Mesendoderm (in vitro differentiated cells): Measurements from ENCODE around the gene ZBTB8B.

Experiments
- DNase-seq: peaks from one replicate; pipeline ENCODE4 v3.0.0; 2013
- H2AK5ac ChIP-seq: 2 replicates; pipeline ENCODE4 v1.6.1; 2013; ENCODE audit warnings: low read length, inconsistent platforms
- H2BK120ac ChIP-seq: 2 replicates; pipeline ENCODE4 v1.6.1; 2013; ENCODE audit warnings: low read depth, mild to moderate bottlenecking, low read length, moderate library complexity, mixed read lengths
- H2BK15ac ChIP-seq: replicated peaks from 2 replicates; pipeline ENCODE4 v1.6.1; 2013; ENCODE audit warnings: low read depth, mild to moderate bottlenecking, moderate library complexity
- H2BK5ac ChIP-seq: 2 replicates; pipeline ENCODE4 v1.6.1; 2013; ENCODE audit warnings: low read length, inconsistent platforms
- H3K18ac ChIP-seq: 2 replicates; pipeline ENCODE4 v1.6.1; 2013; ENCODE audit warnings: mild to moderate bottlenecking, low read length, mixed read lengths
- H3K23ac ChIP-seq: one replicate; pipeline ENCODE4 v1.6.1; 2013; ENCODE audit warnings: low read length
- H3K27ac ChIP-seq: 2 replicates; pipeline ENCODE4 v1.5.1; 2013; ENCODE audit warnings: low read depth, mild to moderate bottlenecking, inconsistent platforms, low read length, moderate library complexity
- H3K27me3 ChIP-seq: 2 replicates; pipeline ENCODE4 v1.6.1; 2013; ENCODE audit warnings: low read length, control low read depth, mild to moderate bottlenecking, inconsistent platforms; ENCODE audit not compliant: insufficient read depth, poor library complexity
- H3K36me3 ChIP-seq: 2 replicates; pipeline ENCODE4 v1.6.1; 2013; ENCODE audit warnings: low read length, inconsistent platforms; ENCODE audit not compliant: control insufficient read depth, insufficient read depth
- H3K4ac ChIP-seq: one replicate; pipeline ENCODE4 v1.6.1; 2013; ENCODE audit warnings: low read depth, mild to moderate bottlenecking, low read length, moderate library complexity
- H3K4me1 ChIP-seq: 2 replicates; pipeline ENCODE4 v1.6.1; 2013; ENCODE audit warnings: low read depth, low read length, inconsistent platforms; ENCODE audit not compliant: control insufficient read depth
- H3K4me2 ChIP-seq: 2 replicates; pipeline ENCODE4 v1.6.1; 2013; ENCODE audit warnings: low read length
- H3K4me3 ChIP-seq: 2 replicates; pipeline ENCODE4 v1.5.1; 2013; ENCODE audit warnings: mild to moderate bottlenecking, low read length
- H3K56ac ChIP-seq: one replicate; pipeline ENCODE4 v1.6.1; 2013; ENCODE audit warnings: low read length
- H3K79me1 ChIP-seq: 2 replicates; pipeline ENCODE4 v1.6.1; 2013; ENCODE audit warnings: low read length, inconsistent platforms
- H3K79me2 ChIP-seq: 2 replicates; pipeline ENCODE4 v1.6.1; 2013; ENCODE audit warnings: mild to moderate bottlenecking, low read length; ENCODE audit not compliant: control insufficient read depth, insufficient read depth
- H3K9ac ChIP-seq: 2 replicates; pipeline ENCODE4 v1.6.1; 2013; ENCODE audit warnings: low read length, inconsistent platforms
- H4K5ac ChIP-seq: one replicate; pipeline ENCODE4 v1.6.1; 2013; ENCODE audit warnings: low read length
- H4K8ac ChIP-seq: one replicate; pipeline ENCODE4 v1.6.1; 2013; ENCODE audit warnings: low read depth, mild to moderate bottlenecking, control low read depth, low read length, moderate library complexity
- WGBS: extraction: QIAGEN DNeasy Blood & Tissue Kit; methylation state at CpG from one replicate; pipeline ENCODE4 v1.1.7; 2013; ENCODE audit warnings: low lambda C conversion rate, missing lambda C conversion rate; ENCODE audit not compliant: insufficient coverage; ENCODE audit errors: extremely low coverage; 5-methylcytosine and 5-hydroxymethylcytosine counted together

Gene ZBTB8B

DNA sequence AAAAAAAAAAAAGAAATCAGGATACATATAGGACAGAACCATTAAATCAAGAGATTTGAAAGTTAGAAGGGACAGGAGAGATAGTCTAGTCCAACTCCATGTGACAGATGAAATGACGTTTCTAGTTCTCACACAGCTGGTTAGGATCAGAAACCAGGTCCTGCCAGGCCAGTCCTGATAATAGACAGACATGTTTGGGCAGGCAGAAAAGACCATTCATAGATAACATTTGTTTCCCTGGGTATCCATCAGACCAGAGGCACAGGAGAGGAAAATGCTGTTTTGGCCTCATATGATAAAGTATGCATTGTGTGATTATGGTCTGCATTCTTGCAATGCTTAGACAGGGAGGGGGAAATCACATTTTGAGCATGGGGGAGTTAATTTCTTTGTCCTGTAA lies 29.3 kb downstream of the ZBTB8B start:
- Histone ChIP-seq H2BK120ac (no peak overlapping the region), H3K9ac (no peak overlapping the region), H3K4me1 (no peaks in the 10 kb centered on the region), H4K5ac (no peak overlapping the region), H3K79me2 (no peaks in the 10 kb centered on the region), H3K56ac (no peak overlapping the region), H3K79me1 (no peaks in the 10 kb centered on the region), H3K18ac (no peak overlapping the region), H4K8ac (no peak overlapping the region), H3K4me3 (no peak overlapping the region), H3K27me3 (no peaks in the 10 kb centered on the region), H3K36me3 (no peaks in the 10 kb centered on the region), H3K4me2 (no peak overlapping the region), H2AK5ac (no peak overlapping the region), H3K4ac (peak overlapping the region; percentile 23), H3K23ac (no peak overlapping the region), H2BK15ac (no peak overlapping the region), H3K27ac (no peak overlapping the region), H2BK5ac (no peak overlapping the region)
- WGBS, result no CpG with 5 or more reads among the region's 1 CpG
- DNase-seq, result no peak

DNA sequence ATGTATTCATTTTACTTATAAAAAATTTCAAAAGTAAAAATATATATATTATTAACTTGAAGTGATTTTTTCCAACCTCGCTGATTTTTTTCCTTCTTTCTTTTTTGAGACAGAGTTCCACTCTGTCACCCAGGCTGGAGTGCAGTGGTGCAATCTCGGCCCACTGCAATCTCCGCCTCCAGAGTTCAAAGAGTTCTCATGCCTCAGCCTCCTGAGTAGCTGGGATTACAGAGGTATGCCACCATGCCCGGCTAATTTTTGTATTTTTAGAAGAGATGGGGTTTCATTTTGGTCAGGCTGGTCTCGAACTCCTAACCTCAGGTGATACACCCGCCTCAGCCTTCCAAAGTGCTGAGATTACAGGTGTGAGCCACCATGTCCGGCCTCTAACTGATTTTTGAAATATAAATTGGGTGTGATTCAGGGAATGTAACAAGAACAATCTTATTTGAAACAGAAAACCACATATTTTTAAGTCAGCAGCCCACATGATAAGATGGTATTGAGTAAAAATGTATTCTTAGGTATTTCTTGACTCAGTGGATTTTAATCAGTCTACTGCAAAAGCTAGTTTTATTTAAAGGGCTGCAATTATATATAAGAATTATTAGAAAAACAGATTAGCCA lies 30.0 kb downstream of the ZBTB8B start:
- Histone ChIP-seq H4K5ac (no peak overlapping the region), H3K9ac (no peak overlapping the region), H3K36me3 (no peaks in the 10 kb centered on the region), H2AK5ac (no peak overlapping the region), H3K56ac (no peak overlapping the region), H3K27ac (no peak overlapping the region), H3K79me2 (no peaks in the 10 kb centered on the region), H2BK15ac (no peak overlapping the region), H3K4me1 (no peaks in the 10 kb centered on the region), H3K4ac (no peak overlapping the region), H2BK120ac (no peak overlapping the region), H3K4me3 (no peak overlapping the region), H3K4me2 (no peak overlapping the region), H2BK5ac (no peak overlapping the region), H3K79me1 (no peaks in the 10 kb centered on the region), H3K23ac (no peak overlapping the region), H4K8ac (no peak overlapping the region), H3K18ac (no peak overlapping the region), H3K27me3 (no peaks in the 10 kb centered on the region)
- no peak for DNase-seq
- no CpG with 5 or more reads among the region's 7 CpGs for WGBS

DNA sequence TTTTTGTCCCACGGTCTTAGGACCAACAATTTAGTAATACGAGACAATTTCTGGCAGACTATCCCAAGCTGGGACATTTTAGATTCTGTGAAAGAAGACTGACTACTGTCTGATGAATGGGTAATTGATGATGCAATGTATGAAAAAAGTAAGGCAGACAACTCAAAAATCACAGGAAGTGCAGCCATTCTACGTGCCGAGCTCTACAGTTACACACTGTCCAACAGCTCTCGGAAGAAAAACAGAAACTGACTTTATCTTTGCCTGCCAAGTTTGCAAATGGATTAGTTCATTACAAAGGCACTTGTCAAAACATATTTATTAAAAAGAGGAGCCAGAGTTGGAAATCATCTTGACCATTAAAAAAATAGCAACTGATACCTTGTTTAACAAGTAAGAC lies 31.3 kb downstream of the ZBTB8B start:
- Histone ChIP-seq H2BK15ac (no peak overlapping the region), H3K4me3 (no peak overlapping the region), H3K23ac (no peak overlapping the region), H2AK5ac (no peak overlapping the region), H3K27me3 (no peaks in the 10 kb centered on the region), H4K8ac (no peak overlapping the region), H2BK120ac (no peak overlapping the region), H3K18ac (no peak overlapping the region), H3K79me2 (no peaks in the 10 kb centered on the region), H3K4me2 (no peak overlapping the region), H3K4ac (no peak overlapping the region), H3K4me1 (no peaks in the 10 kb centered on the region), H2BK5ac (no peak overlapping the region), H3K56ac (no peak overlapping the region), H3K79me1 (no peaks in the 10 kb centered on the region), H4K5ac (no peak overlapping the region), H3K27ac (no peak overlapping the region), H3K9ac (no peak overlapping the region), H3K36me3 (no peaks in the 10 kb centered on the region)
- no CpG with 5 or more reads among the region's 5 CpGs for WGBS
- no peak for DNase-seq

DNA sequence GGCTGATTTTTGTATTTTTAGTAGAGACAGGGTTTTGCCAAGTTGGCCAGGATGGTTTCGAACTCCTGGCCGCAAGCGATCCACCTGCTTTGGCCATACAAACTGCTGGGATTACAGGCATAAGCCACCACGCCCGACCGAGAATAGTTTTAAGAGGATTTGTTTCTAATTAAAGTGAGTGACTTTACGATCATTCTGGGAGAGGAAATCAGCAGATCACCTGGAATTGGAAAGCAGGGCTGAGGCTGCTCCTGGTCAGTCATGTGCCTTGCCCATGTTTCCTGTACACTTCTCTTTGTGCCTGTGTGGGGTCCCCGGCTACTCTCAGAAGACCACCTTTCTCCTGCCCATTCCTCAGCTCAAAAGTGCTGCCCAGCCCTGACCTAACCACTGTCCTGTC lies 33.9 kb downstream of the ZBTB8B start:
- no peak overlapping the region for H4K5ac ChIP-seq
- H2BK120ac ChIP-seq, result no peak overlapping the region
- no peak overlapping the region for H3K9ac ChIP-seq
- H2AK5ac ChIP-seq, result no peak overlapping the region
- no peak overlapping the region for H3K27ac ChIP-seq
- H3K18ac ChIP-seq, result no peak overlapping the region
- H3K56ac ChIP-seq, result no peak overlapping the region
- no peak overlapping the region for H3K23ac ChIP-seq
- no peak overlapping the region for H4K8ac ChIP-seq
- no peak overlapping the region for H2BK15ac ChIP-seq
- no peak overlapping the region for H3K4ac ChIP-seq
- WGBS, result no CpG with 5 or more reads among the region's 8 CpGs
- no peak for DNase-seq
- no peaks in the 10 kb centered on the region for H3K79me2 ChIP-seq
- no peak overlapping the region for H3K4me2 ChIP-seq
- no peaks in the 10 kb centered on the region for H3K27me3 ChIP-seq
- no peak overlapping the region for H3K4me3 ChIP-seq
- no peak overlapping the region for H2BK5ac ChIP-seq
- no peaks in the 10 kb centered on the region for H3K36me3 ChIP-seq
- no peaks in the 10 kb centered on the region for H3K4me1 ChIP-seq
- H3K79me1 ChIP-seq, result no peaks in the 10 kb centered on the region

DNA sequence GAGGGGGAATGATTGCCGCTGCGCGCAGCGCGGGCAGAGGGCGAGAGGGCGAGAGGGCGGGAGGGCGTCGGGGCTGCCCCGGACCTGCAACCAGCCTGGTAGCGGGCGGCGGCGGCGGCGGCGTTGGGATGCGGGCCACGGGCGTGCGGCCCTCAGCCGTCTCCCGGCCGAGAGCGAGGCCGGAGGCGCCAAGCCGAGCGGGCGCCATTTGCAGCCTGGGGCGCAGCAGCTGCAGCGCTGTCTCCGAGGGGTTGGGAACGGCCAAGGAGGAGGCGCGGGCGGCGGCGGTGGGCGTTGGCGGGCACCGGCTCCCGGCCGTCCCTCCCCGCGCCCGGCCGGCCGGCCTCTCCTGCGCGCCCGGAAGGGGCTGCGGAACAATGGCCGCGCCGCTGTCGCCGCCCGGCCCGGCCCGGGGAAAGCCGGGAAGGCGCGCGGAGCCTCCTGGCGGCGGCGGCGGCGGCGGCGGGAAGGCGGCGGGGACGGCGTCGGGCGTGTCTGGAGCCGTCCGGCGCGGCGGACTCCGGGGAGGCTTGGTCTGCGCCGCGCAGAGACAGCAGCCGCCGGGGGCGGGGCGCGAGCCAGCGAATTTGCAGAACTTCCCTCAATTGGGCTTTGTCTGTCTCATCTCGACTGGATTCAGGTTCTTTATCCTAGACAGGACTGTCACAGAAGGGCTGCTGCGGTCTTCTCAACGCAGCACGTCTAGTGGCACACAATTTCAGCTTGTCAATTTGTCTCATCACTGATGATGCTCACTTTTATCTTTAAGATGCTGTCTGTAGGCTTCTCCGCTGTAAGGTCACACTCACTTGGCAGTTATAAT lies 35.7 kb downstream of the ZBTB8B start:
- H3K23ac ChIP-seq, result no peak overlapping the region
- H2BK120ac ChIP-seq, result peak overlapping the region; percentile 48
- H2BK5ac ChIP-seq, result no peak overlapping the region
- no peak overlapping the region for H2BK15ac ChIP-seq
- H3K18ac ChIP-seq, result peak overlapping the region; percentile 96
- peak overlapping the region; percentile 79 for H3K9ac ChIP-seq
- peak; percentile 73 for DNase-seq
- H3K4me2 ChIP-seq, result peak overlapping the region; percentile 38
- H3K4me3 ChIP-seq, result peak overlapping the region; percentile 41
- peak overlapping the region; percentile 96 for H4K8ac ChIP-seq
- peak overlapping the region; percentile 92 for H3K4ac ChIP-seq
- no CpG with 5 or more reads among the region's 99 CpGs for WGBS
- no peaks in the 10 kb centered on the region for H3K79me2 ChIP-seq
- no peaks in the 10 kb centered on the region for H3K4me1 ChIP-seq
- H3K36me3 ChIP-seq, result no peaks in the 10 kb centered on the region
- peak overlapping the region; percentile 94 for H3K56ac ChIP-seq
- no peaks in the 10 kb centered on the region for H3K27me3 ChIP-seq
- no peak overlapping the region for H4K5ac ChIP-seq
- H3K27ac ChIP-seq, result peak overlapping the region; percentile 95
- H3K79me1 ChIP-seq, result no peaks in the 10 kb centered on the region
- H2AK5ac ChIP-seq, result no peak overlapping the region
